HUES64 (cell line): Measurements from ENCODE around the gene ATG12. TPM values are rescaled to one million over a fixed set of nuclear protein-coding genes. Genes with fewer than 3 reads are reported as not detected.
"Not testable (repeated sequence)": the region's sequence is repeated elsewhere in the genome, so short reads cannot be mapped to it uniquely, and the experiment has no call there.

ENCODE experiments used
- H3K27ac ChIP-seq: 2 replicates; pipeline ENCODE4 v1.7.0; 2013; ENCODE audit warnings: low read depth, low read length, inconsistent platforms
- H3K27me3 ChIP-seq: 2 replicates; pipeline ENCODE4 v1.6.1; 2013; ENCODE audit warnings: mild to moderate bottlenecking, low read length; ENCODE audit not compliant: insufficient read depth
- H3K36me3 ChIP-seq: 2 replicates; pipeline ENCODE4 v1.6.1; 2013; ENCODE audit warnings: mild to moderate bottlenecking, low read length; ENCODE audit not compliant: insufficient read depth
- H3K4me1 ChIP-seq: 2 replicates; pipeline ENCODE4 v1.6.1; 2013; ENCODE audit warnings: mild to moderate bottlenecking, low read length, moderate library complexity; ENCODE audit not compliant: insufficient read depth
- H3K4me3 ChIP-seq: 2 replicates; pipeline ENCODE4 v1.5.1; 2013; ENCODE audit warnings: mild to moderate bottlenecking, low read length, moderate library complexity
- H3K9ac ChIP-seq: 2 replicates; pipeline ENCODE4 v1.6.1; 2013; ENCODE audit warnings: mild to moderate bottlenecking, low read depth, low read length
- H3K9me3 ChIP-seq: 2 replicates; pipeline ENCODE4 v1.6.1; 2013; ENCODE audit warnings: low read depth, low read length; ENCODE audit not compliant: insufficient read depth
- WGBS: fragments of 150-250, 120-280 bp; methylation state at CpG from one replicate; pipeline ENCODE4 v1.1.7; 2013; ENCODE audit warnings: missing lambda C conversion rate; 5-methylcytosine and 5-hydroxymethylcytosine counted together
- polyA plus RNA-seq, 2 experiments: library from polyadenylated mRNA; stranded (reverse); fragments of 50-300 nt; gene quantifications; one replicate each; pipeline ENCODE4 v1.2.3, GENCODE V29; 2013

The ATG12 gene
- 48.3 TPM for polyA plus RNA-seq (2013, experiment 1 of 2)
- polyA plus RNA-seq (2013, experiment 2 of 2), result 57.8 TPM

- Histone ChIP-seq H3K27me3 (peaks cover 14% of the 10 kb centered on the region), H3K4me1 (peaks cover 13% of the 10 kb centered on the region), H3K9ac (peak within 1 kb of the TSS; percentile 91), H3K27ac (peak within 1 kb of the TSS; percentile 92), H3K9me3 (no peaks in the 10 kb centered on the region), H3K36me3 (peaks cover 19% of the 10 kb centered on the region), H3K4me3 (peak within 1 kb of the TSS; percentile 88)
- WGBS, result 15% methylated on average over 65 of the region's 65 CpGs
Observed at GRCh38 chr5:115841382-115842088, at the start of gene ATG12, which contains the start of gene AP3S1. ATG12 (minus strand) TSS chr5:115841565; CDS start chr5:115841552, 13 bp downstream. AP3S1 (plus strand) TSS chr5:115841935; CDS start chr5:115842038, 103 bp downstream.

- no peaks in the 10 kb centered on the region for H3K4me1 ChIP-seq
- H3K9me3 ChIP-seq, result no peaks in the 10 kb centered on the region
- H3K4me3 ChIP-seq, result no peak overlapping the region
- H3K27ac ChIP-seq, result no peak overlapping the region
- H3K27me3 ChIP-seq, result no peaks in the 10 kb centered on the region
- WGBS, result no CpG with 5 or more reads among the region's 1 CpG
- 0 out of 2 replicates have a peak, but pooled peaks cover 2% of the 10 kb centered on the region for H3K36me3 ChIP-seq
- no peak overlapping the region for H3K9ac ChIP-seq
Observed at GRCh38 chr5:115888027-115888426, 46.7 kb upstream of the ATG12 start.

DNA sequence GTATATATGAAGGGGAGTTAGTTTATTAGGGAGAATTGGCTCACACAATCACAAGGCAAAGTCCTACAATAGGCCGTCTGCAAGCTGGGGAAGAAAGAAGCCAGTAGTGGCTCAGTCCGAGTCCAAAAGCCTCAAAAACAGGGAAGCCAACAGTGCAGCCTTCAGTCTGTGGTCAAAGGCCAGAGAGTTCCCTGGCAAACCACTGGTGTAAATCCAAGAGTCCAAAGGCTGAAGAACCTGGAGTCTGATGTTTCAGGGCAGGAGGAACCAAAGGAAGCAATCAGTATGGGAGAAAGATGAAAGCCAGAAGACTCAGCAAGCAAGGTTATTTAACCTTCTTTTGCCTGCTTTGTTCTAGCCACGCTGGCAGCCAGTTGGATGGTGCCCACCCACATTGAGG lies 43.8 kb upstream of the ATG12 start:
- 78% methylated on average over 3 of the region's 3 CpGs for WGBS
- H3K4me1 ChIP-seq, H3K9ac ChIP-seq, H3K4me3 ChIP-seq, H3K9me3 ChIP-seq, H3K27ac ChIP-seq, H3K27me3 ChIP-seq, H3K36me3 ChIP-seq: not testable (repeated sequence)

- no peaks in the 10 kb centered on the region for H3K27me3 ChIP-seq
- no peaks in the 10 kb centered on the region for H3K4me1 ChIP-seq
- 92% methylated on average over 1 of the region's 1 CpG for WGBS
- no peak overlapping the region for H3K27ac ChIP-seq
- H3K36me3 ChIP-seq, result 0 out of 2 replicates have a peak, but pooled peaks cover 2% of the 10 kb centered on the region
- no peak overlapping the region for H3K4me3 ChIP-seq
- no peak overlapping the region for H3K9ac ChIP-seq
- H3K9me3 ChIP-seq, result no peaks in the 10 kb centered on the region
Observed at GRCh38 chr5:115884704-115885103, 43.3 kb upstream of the ATG12 start.

- WGBS, result 98% methylated on average over 8 of the region's 8 CpGs
- not testable (repeated sequence) for H3K36me3 ChIP-seq, H3K9me3 ChIP-seq, H3K9ac ChIP-seq, H3K4me1 ChIP-seq, H3K27me3 ChIP-seq, H3K4me3 ChIP-seq, H3K27ac ChIP-seq
Observed at GRCh38 chr5:115882434-115882833, 41.1 kb upstream of the ATG12 start.

DNA sequence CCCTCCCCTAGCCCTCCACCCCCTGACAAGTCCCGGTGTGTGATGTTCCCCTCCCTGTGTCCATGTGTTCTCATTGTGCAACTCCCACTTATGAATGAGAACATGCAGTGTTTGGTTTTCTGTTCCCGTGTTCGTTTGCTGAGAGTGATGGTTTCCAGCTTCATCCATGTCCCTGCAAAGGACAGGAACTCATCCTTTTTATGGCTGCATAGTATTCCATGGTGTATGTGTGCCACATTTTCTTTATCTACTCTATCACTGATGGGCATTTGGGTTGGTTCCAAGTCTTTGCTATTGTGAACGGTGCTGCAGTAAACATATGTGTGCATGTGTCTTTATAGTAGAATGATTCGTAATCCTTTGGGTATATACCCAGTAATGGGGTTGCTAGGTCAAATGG lies 36.0 kb upstream of the ATG12 start:
- H3K27ac ChIP-seq, H3K4me3 ChIP-seq, H3K9me3 ChIP-seq, H3K9ac ChIP-seq, H3K4me1 ChIP-seq, H3K36me3 ChIP-seq, H3K27me3 ChIP-seq: not testable (repeated sequence)
- WGBS, result 94% methylated on average over 5 of the region's 5 CpGs

- H3K36me3 ChIP-seq, result peaks cover 6% of the 10 kb centered on the region; the same call in 1 of the 2 replicates
- WGBS, result 85% methylated on average over 2 of the region's 2 CpGs
Observed at GRCh38 chr5:115875447-115875846, 34.1 kb upstream of the ATG12 start.

DNA sequence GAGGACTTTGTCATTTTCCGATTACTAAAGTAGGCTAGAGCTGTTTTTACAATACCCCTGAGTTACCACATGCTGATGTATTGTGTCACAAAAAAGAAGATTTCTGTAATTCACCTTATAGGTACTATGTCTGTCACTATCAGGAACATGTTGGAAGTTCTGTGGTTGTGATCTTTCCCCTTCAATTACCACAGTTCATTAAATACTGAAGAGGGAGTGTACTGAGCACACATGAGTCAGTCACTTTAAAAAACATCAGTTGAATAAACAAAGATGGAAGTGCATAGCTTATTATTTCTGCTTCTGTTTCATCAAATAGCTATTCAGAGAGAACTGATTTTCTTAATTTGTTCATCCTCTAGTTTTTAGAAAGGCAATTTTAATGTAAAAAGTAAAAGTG lies 32.0 kb upstream of the ATG12 start:
- Histone ChIP-seq H3K4me1 (peaks cover 6% of the 10 kb centered on the region; the same call in 1 of the 2 replicates), H3K27me3 (no peaks in the 10 kb centered on the region), H3K4me3 (no peak overlapping the region), H3K36me3 (peaks cover 10% of the 10 kb centered on the region; the same call in 1 of the 2 replicates), H3K9me3 (no peaks in the 10 kb centered on the region), H3K9ac (no peak overlapping the region), H3K27ac (no peak overlapping the region)
- WGBS, result 80% methylated on average over 1 of the region's 1 CpG

More at GRCh38 chr5:115875447-115875846, 34.1 kb upstream of the ATG12 start:
- Histone ChIP-seq H3K27me3 (no peaks in the 10 kb centered on the region), H3K9ac (no peak overlapping the region), H3K4me3 (no peak overlapping the region), H3K9me3 (no peaks in the 10 kb centered on the region), H3K4me1 (peaks cover 6% of the 10 kb centered on the region; the same call in 1 of the 2 replicates), H3K27ac (no peak overlapping the region)

DNA sequence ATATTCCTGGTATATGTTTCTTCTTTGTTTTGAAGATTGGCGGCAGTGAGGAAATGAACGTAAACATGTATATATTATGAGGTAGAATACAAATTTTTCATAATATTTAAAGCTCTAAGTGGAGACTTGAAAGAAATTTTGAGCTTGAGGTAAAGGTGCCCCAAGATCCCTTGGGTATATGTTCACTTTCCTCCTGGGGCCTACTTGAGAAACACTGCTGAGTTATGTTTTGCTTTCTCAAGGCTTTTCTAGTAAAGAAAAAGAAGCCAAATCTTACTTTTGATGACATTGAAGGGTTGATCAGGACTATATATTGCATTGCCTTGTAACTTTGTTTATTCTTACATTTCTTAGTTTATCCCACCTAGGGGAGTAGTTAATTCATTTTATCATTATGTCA lies 31.1 kb upstream of the ATG12 start:
- no peak overlapping the region for H3K27ac ChIP-seq
- peaks cover 6% of the 10 kb centered on the region; the same call in 1 of the 2 replicates for H3K4me1 ChIP-seq
- H3K4me3 ChIP-seq, result no peak overlapping the region
- peaks cover 10% of the 10 kb centered on the region; the same call in 1 of the 2 replicates for H3K36me3 ChIP-seq
- H3K27me3 ChIP-seq, result no peaks in the 10 kb centered on the region
- H3K9ac ChIP-seq, result no peak overlapping the region
- WGBS, result no CpG with 5 or more reads among the region's 2 CpGs
- H3K9me3 ChIP-seq, result no peaks in the 10 kb centered on the region

- no peak overlapping the region for H3K4me3 ChIP-seq
- no peak overlapping the region for H3K9ac ChIP-seq
- H3K9me3 ChIP-seq, result no peaks in the 10 kb centered on the region
- peaks cover 10% of the 10 kb centered on the region; the same call in 1 of the 2 replicates for H3K36me3 ChIP-seq
- peaks cover 8% of the 10 kb centered on the region; the same call in 1 of the 2 replicates for H3K4me1 ChIP-seq
- WGBS, result 85% methylated on average over 3 of the region's 3 CpGs
- no peak overlapping the region for H3K27ac ChIP-seq
- no peaks in the 10 kb centered on the region for H3K27me3 ChIP-seq
Observed at GRCh38 chr5:115869256-115869795, 28.0 kb upstream of the ATG12 start.

GRCh38 chr5:115859378-115859777 lies 18.0 kb upstream of the ATG12 start:
- no peaks in the 10 kb centered on the region for H3K9me3 ChIP-seq
- H3K4me1 ChIP-seq, result peaks cover 19% of the 10 kb centered on the region
- H3K36me3 ChIP-seq, result no peaks in the 10 kb centered on the region
- H3K9ac ChIP-seq, result no peak overlapping the region
- no peak overlapping the region for H3K4me3 ChIP-seq
- no peaks in the 10 kb centered on the region for H3K27me3 ChIP-seq
- no peak overlapping the region for H3K27ac ChIP-seq
